Stimulated activated CD8-positive, alpha-beta memory T cell treated with anti-CD3 and anti-CD28 coated beads, Interleukin-12 subunit alpha, Interleukin-12 subunit beta, amount 100 ng/mL, for 24 hours (primary cell): ENCODE measurements around the gene DRAM2.
"Not testable (repeated sequence)": the region's sequence is repeated elsewhere in the genome, so short reads cannot be mapped to it uniquely, and the experiment has no call there.

Source experiments
- DNase-seq: peaks from one replicate; pipeline ENCODE4 v3.0.0-alpha.2; 2020; ENCODE audit errors: extremely low read depth

The DRAM2 gene

GRCh38 chr1:111082421-111083203, 57.3 kb downstream of the DRAM2 start:
- no peak for DNase-seq

- not testable (repeated sequence) for DNase-seq
These were observed 60.6 kb downstream of the DRAM2 start for GRCh38 chr1:111079329-111079728.

DNA sequence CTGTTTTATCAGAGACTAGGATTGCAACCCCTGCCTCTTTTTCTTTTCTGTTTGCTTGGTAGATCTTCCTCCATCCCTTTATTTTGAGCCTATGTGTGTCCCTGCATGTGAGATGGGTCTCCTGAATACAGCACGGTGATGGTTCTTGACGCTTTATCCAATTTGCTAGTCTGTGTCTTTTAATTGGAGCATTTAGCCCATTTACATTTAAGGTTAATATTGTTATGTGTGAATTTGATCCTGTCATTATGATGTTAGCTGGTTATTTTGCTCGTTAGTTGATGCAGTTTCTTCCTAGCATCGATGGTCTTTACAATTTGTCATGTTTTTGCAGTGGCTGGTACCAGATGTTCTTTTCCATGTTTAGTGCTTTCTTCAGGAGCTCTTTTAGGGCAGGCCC, 62.6 kb downstream of the DRAM2 start:
- DNase-seq, result not testable (repeated sequence)
